CD14-positive monocyte (primary cell): ENCODE results near the gene IL1RAPL1. TPM values are rescaled to one million over a fixed set of nuclear protein-coding genes. Genes with fewer than 3 reads are reported as not detected.

ENCODE experiments used
- DNase-seq, 3 donors: peaks; one replicate each; pipeline ENCODE4 v3.0.0-alpha.2; 2011 to 2022
- H2AFZ ChIP-seq: 2 replicates; pipeline ENCODE4 v1.6.0; 2012; ENCODE audit warnings: mild to moderate bottlenecking, low read depth, low read length, inconsistent platforms; ENCODE audit not compliant: insufficient read depth, poor library complexity, severe bottlenecking
- H3K27ac ChIP-seq, 2 donors: 1 replicate in 1 of 2; 2 replicates in 1 of 2; pipeline ENCODE4 v1.5.1; 2012 to 2013; ENCODE audit warnings: low read length in 2 of 2, control low read depth in 1 of 2, inconsistent platforms in 1 of 2, low read depth in 1 of 2, mild to moderate bottlenecking in 1 of 2
- H3K27me3 ChIP-seq, 2 donors: one replicate each; pipeline versions ENCODE4 v1.6.0 to v1.6.1; 2011 to 2013; ENCODE audit warnings: low read length in 2 of 2; ENCODE audit not compliant: control insufficient read depth in 2 of 2, insufficient read depth in 2 of 2
- H3K36me3 ChIP-seq, 2 donors: replicated peaks in 1 of 2; 1 replicate in 1 of 2; 2 replicates in 1 of 2; pipeline versions ENCODE4 v1.5.1 to v1.6.1; 2012 to 2013; ENCODE audit warnings: low read length in 2 of 2, control low read depth in 1 of 2, inconsistent platforms in 1 of 2, mild to moderate bottlenecking in 1 of 2; ENCODE audit not compliant: insufficient read depth in 2 of 2, control insufficient read depth in 1 of 2
- H3K4me1 ChIP-seq, 2 donors: 1 replicate in 1 of 2; 2 replicates in 1 of 2; pipeline versions ENCODE4 v1.5.1 to v1.6.1; 2012 to 2013; ENCODE audit warnings: low read length in 2 of 2, control low read depth in 1 of 2, inconsistent platforms in 1 of 2, mild to moderate bottlenecking in 1 of 2, moderate library complexity in 1 of 2; ENCODE audit not compliant: insufficient read depth in 2 of 2, control insufficient read depth in 1 of 2
- H3K4me2 ChIP-seq: replicated peaks from 2 replicates; pipeline ENCODE3; 2012; ENCODE audit warnings: low read length, moderate library complexity, mild to moderate bottlenecking; ENCODE audit not compliant: poor library complexity, severe bottlenecking; ENCODE audit errors: extremely low read depth
- H3K4me3 ChIP-seq, 3 experiments: fragments of 200-600 bp in 1 of 3; sonication (generic) in 1 of 3; replicated peaks in 1 of 3; 1 replicate in 2 of 3; 2 replicates in 1 of 3; pipeline ENCODE4 v1.5.1; 2011 to 2013; ENCODE audit warnings: low read length in 3 of 3, mild to moderate bottlenecking in 3 of 3, control low read depth in 2 of 3, low read depth in 2 of 3, inconsistent platforms in 1 of 3, moderate library complexity in 1 of 3
- H3K79me2 ChIP-seq: 2 replicates; pipeline ENCODE4 v1.6.0; 2012; ENCODE audit warnings: mild to moderate bottlenecking, control low read depth, inconsistent platforms, low read length, moderate library complexity; ENCODE audit not compliant: insufficient read depth
- H3K9ac ChIP-seq: 2 replicates; pipeline ENCODE4 v1.6.0; 2017; ENCODE audit warnings: low read length, mild to moderate bottlenecking; ENCODE audit not compliant: insufficient read depth, poor library complexity, severe bottlenecking
- H3K9me3 ChIP-seq, 2 donors: replicated peaks in 1 of 2; 1 replicate in 1 of 2; 2 replicates in 1 of 2; pipeline versions ENCODE4 v1.5.1 to v1.6.1; 2012 to 2013; ENCODE audit warnings: low read length in 2 of 2, control low read depth in 1 of 2; ENCODE audit not compliant: control insufficient read depth in 1 of 2, insufficient read depth in 1 of 2
- H4K20me1 ChIP-seq: 2 replicates; pipeline ENCODE4 v1.6.0; 2012; ENCODE audit warnings: mild to moderate bottlenecking, low read length, control low read depth, moderate library complexity; ENCODE audit not compliant: insufficient read depth
- H3K27ac Mint-ChIP-seq, 7 donors: one replicate each; pipeline ENCODE4 v1.8.0; 2020; ENCODE audit warnings: mild to moderate bottlenecking in 7 of 7, mixed read lengths in 7 of 7, moderate library complexity in 6 of 7, inconsistent platforms in 2 of 7
- H3K27me3 Mint-ChIP-seq, 3 donors: one replicate each; pipeline ENCODE4 v1.8.0; 2021 to 2022; ENCODE audit warnings: low read depth in 3 of 3, mild to moderate bottlenecking in 3 of 3, mixed read lengths in 3 of 3, moderate library complexity in 3 of 3, inconsistent platforms in 1 of 3
- H3K36me3 Mint-ChIP-seq, 2 donors: one replicate each; pipeline ENCODE4 v1.8.0; 2020; ENCODE audit warnings: mixed read lengths in 2 of 2, inconsistent platforms in 1 of 2, mild to moderate bottlenecking in 1 of 2
- H3K4me1 Mint-ChIP-seq: one replicate; pipeline ENCODE4 v1.8.0; 2020; ENCODE audit warnings: mild to moderate bottlenecking, mixed read lengths
- H3K4me3 Mint-ChIP-seq, 2 donors: one replicate each; pipeline ENCODE4 v1.8.0; 2020; ENCODE audit warnings: mild to moderate bottlenecking in 2 of 2, mixed read lengths in 2 of 2, moderate library complexity in 1 of 2
- H3K9me3 Mint-ChIP-seq, 7 donors: one replicate each; pipeline ENCODE4 v1.8.0; 2020 to 2022; ENCODE audit warnings: mixed read lengths in 7 of 7, mild to moderate bottlenecking in 6 of 7, moderate library complexity in 6 of 7, inconsistent platforms in 2 of 7
- CTCF ChIP-seq: fragments of 200-600 bp; IDR thresholded peaks from one replicate; pipeline ENCODE4 v1.8.0; 2022; ENCODE audit warnings: antibody characterized with exemption, mild to moderate bottlenecking
- WGBS: methylation state at CpG from one replicate; pipeline ENCODE4 v1.1.5; 2013; ENCODE audit warnings: missing lambda C conversion rate; ENCODE audit not compliant: insufficient coverage; 5-methylcytosine and 5-hydroxymethylcytosine counted together
- intact Hi-C, 2 donors: fragments of 100-400 bp; cut with micrococcal nuclease; formaldehyde crosslinking; loops; one replicate each; pipeline versions ENCODE4 v1.15.0 to v1.15.1; 2023
- polyA plus RNA-seq, 3 donors: library from polyadenylated mRNA; depleted of rRNA in 1 of 3; unstranded in 2 of 3; stranded (reverse) in 1 of 3; fragments of 300-500 nt in 2 of 3; fragments of >200 nt in 1 of 3; fragmentation: Illumina TruSeq in 2 of 3; gene quantifications; 1 replicate in 2 of 3; 2 replicates in 1 of 3; pipeline ENCODE4 v1.2.3, GENCODE V29; 2012 to 2021

IL1RAPL1 gene
- polyA plus RNA-seq, 3 donors = not detected

GRCh38 chrX:29254515-29254914 is 667.3 kb downstream of the IL1RAPL1 start:
- H3K4me2 ChIP-seq = no peak overlapping the region
- H3K27me3 ChIP-seq = no peaks in the 10 kb centered on the region
- H3K4me1 Mint-ChIP-seq = no peaks in the 10 kb centered on the region
- H3K4me3 ChIP-seq = no peak overlapping the region
- no peak overlapping the region for H2AFZ ChIP-seq
- no peak overlapping the region for H3K9ac ChIP-seq
- no peaks in the 10 kb centered on the region for H4K20me1 ChIP-seq
- no peaks in the 10 kb centered on the region for H3K9me3 Mint-ChIP-seq
- no peak overlapping the region for H3K27ac Mint-ChIP-seq
- no peak overlapping the region for H3K4me3 Mint-ChIP-seq
- H3K9me3 ChIP-seq = no peaks in the 10 kb centered on the region
- DNase-seq = no peak
- H3K27me3 Mint-ChIP-seq = peaks cover 0 to 1% (median 0%) of the 10 kb centered on the region in 3 donors
- no peak overlapping the region for H3K27ac ChIP-seq
- no CpG with 5 or more reads among the region's 1 CpG for WGBS
- H3K4me1 ChIP-seq = no peaks in the 10 kb centered on the region
- no peaks in the 10 kb centered on the region for H3K36me3 Mint-ChIP-seq
- no peaks in the 10 kb centered on the region for H3K79me2 ChIP-seq
- intact Hi-C loops = no loop called here
- no peaks in the 10 kb centered on the region for H3K36me3 ChIP-seq
- TF ChIP-seq CTCF = no peak

- Mint-ChIP-seq H3K27ac (no peak overlapping the region), H3K4me1 (no peaks in the 10 kb centered on the region), H3K36me3 (no peaks in the 10 kb centered on the region), H3K4me3 (no peak overlapping the region), H3K27me3 (peaks cover 0 to 3% (median 0%) of the 10 kb centered on the region in 3 donors), H3K9me3 (no peaks in the 10 kb centered on the region)
- intact Hi-C loops = no loop called here
- Histone ChIP-seq H3K4me1 (no peaks in the 10 kb centered on the region), H3K27me3 (no peaks in the 10 kb centered on the region), H3K9me3 (no peaks in the 10 kb centered on the region), H4K20me1 (no peaks in the 10 kb centered on the region), H3K36me3 (no peaks in the 10 kb centered on the region), H3K4me3 (no peak overlapping the region), H3K79me2 (no peaks in the 10 kb centered on the region), H3K9ac (no peak overlapping the region), H3K27ac (no peak overlapping the region), H3K4me2 (no peak overlapping the region), H2AFZ (no peak overlapping the region)
- WGBS = no CpG with 5 or more reads among the region's 3 CpGs
- no peak for DNase-seq
- no peak for TF ChIP-seq CTCF
Observed at GRCh38 chrX:29257521-29257920, 670.3 kb downstream of the IL1RAPL1 start.
